Lung (tissue), 16 donors: ENCODE data around the gene DTYMK. TPM values are rescaled to one million over a fixed set of nuclear protein-coding genes. Genes with fewer than 3 reads are reported as not detected.
A peak's percentile ranks its signal among the peaks of the same experiment; 100 is the strongest.

Experiments
- ATAC-seq: fragments of 200-7000 bp; cut with Tn5 transposase; one replicate; pipeline ENCODE4 v1.9.1; 2020; ENCODE audit warnings: moderate number of reproducible peaks; ENCODE audit not compliant: insufficient read depth, low FRiP score
- DNase-seq, 3 donors: peaks; one replicate each; pipeline ENCODE4 v3.0.0-alpha.2; 2013 to 2017
- H3K27ac ChIP-seq, 2 donors: one replicate each; pipeline ENCODE4 v1.5.1; 2013; ENCODE audit warnings: mild to moderate bottlenecking in 2 of 2, moderate library complexity in 2 of 2, control low read depth in 1 of 2, inconsistent platforms in 1 of 2, low read depth in 1 of 2, low read length in 1 of 2
- H3K27me3 ChIP-seq, 3 donors: one replicate each; pipeline ENCODE4 v1.5.1; 2013; ENCODE audit warnings: low read length in 2 of 3; ENCODE audit not compliant: control insufficient read depth in 3 of 3, insufficient read depth in 3 of 3
- H3K36me3 ChIP-seq, 4 donors: one replicate each; pipeline ENCODE4 v1.5.1; 2013; ENCODE audit warnings: low read length in 4 of 4, mild to moderate bottlenecking in 1 of 4, moderate library complexity in 1 of 4; ENCODE audit not compliant: control insufficient read depth in 4 of 4, insufficient read depth in 4 of 4
- H3K4me1 ChIP-seq, 5 donors: one replicate each; pipeline ENCODE4 v1.5.1; 2013; ENCODE audit warnings: low read length in 5 of 5, mild to moderate bottlenecking in 2 of 5, moderate library complexity in 1 of 5; ENCODE audit not compliant: control insufficient read depth in 5 of 5, insufficient read depth in 5 of 5
- H3K4me3 ChIP-seq: one replicate; pipeline ENCODE4 v1.5.1; 2013; ENCODE audit warnings: mild to moderate bottlenecking, control low read depth, moderate library complexity
- H3K9ac ChIP-seq, 2 donors: one replicate each; pipeline ENCODE4 v1.5.1; 2013; ENCODE audit warnings: low read length in 2 of 2, control low read depth in 1 of 2; ENCODE audit not compliant: insufficient read depth in 1 of 2
- H3K9me3 ChIP-seq, 4 donors: one replicate each; pipeline ENCODE4 v1.5.1; 2013; ENCODE audit warnings: low read length in 3 of 4, mild to moderate bottlenecking in 1 of 4, moderate library complexity in 1 of 4; ENCODE audit not compliant: control insufficient read depth in 4 of 4, insufficient read depth in 3 of 4
- CTCF ChIP-seq: IDR thresholded peaks from 2 replicates; pipeline ENCODE4 v1.5.1; 2012; ENCODE audit warnings: mild to moderate bottlenecking; ENCODE audit errors: control extremely low read depth, extremely low read depth
- WGBS, 2 donors: extraction: QIAGEN DNeasy Blood & Tissue Kit; methylation state at CpG; one replicate each; pipeline ENCODE4 v1.1.7; 2013; 5-methylcytosine and 5-hydroxymethylcytosine counted together
- long read RNA-seq, 5 donors: transcript quantifications; one replicate each; lab custom pipeline, GENCODE V29; 2026
- polyA plus RNA-seq, 2 donors: library from polyadenylated mRNA; stranded (reverse); fragments of 200-250 nt; gene quantifications; one replicate each; pipeline ENCODE4 v1.2.1, GENCODE V29; 2013
- total RNA-seq, 2 donors: library from RNA; depleted of rRNA in 1 of 2; stranded (reverse); fragments of >200 nt in 1 of 2; gene quantifications; one replicate each; pipeline ENCODE4 v1.2.1, GENCODE V29; 2014 to 2021
- donor health status: control.
- donor health status: control.
- donor health status: Bipolar disorder and iron deficiency.
- donor health status: healthy.
- donor health status: DM: yes; HTN: yes; CAD: no.

DTYMK gene
- total RNA-seq (10 to 100 TPM; 17.4 to 24.3 TPM), polyA plus RNA-seq (10 to 100 TPM; 15.6 to 21.9 TPM)
- long read RNA-seq, donor 1, transcript DTYMK-201 (5 exons, 1,232 nt): major isoform, 25 of 48 reads
- long read RNA-seq, donor 1, partial matches to known transcripts: 18 of 48 reads
- long read RNA-seq, donor 1, other reads (novel, unspliced or antisense): 0 of 48 reads
- long read RNA-seq, donor 2, transcript DTYMK-201 (5 exons, 1,232 nt): major isoform, 16 of 28 reads
- long read RNA-seq, donor 2, partial matches to known transcripts: 5 of 28 reads
- long read RNA-seq, donor 2, other reads (novel, unspliced or antisense): 0 of 28 reads
- long read RNA-seq, donor 3, transcript DTYMK-201 (5 exons, 1,232 nt): major isoform, 8 of 8 reads
- long read RNA-seq, donor 3, partial matches to known transcripts: 0 of 8 reads
- long read RNA-seq, donor 3, other reads (novel, unspliced or antisense): 0 of 8 reads
- long read RNA-seq, donor 4, transcript DTYMK-201 (5 exons, 1,232 nt): major isoform, 15 of 30 reads
- long read RNA-seq, donor 4, partial matches to known transcripts: 12 of 30 reads
- long read RNA-seq, donor 4, other reads (novel, unspliced or antisense): 0 of 30 reads
- long read RNA-seq, donor 5, transcript DTYMK-206 (2 exons, 890 nt): minor isoform, 6 of 70 reads
- long read RNA-seq, donor 5, transcript DTYMK-202 (4 exons, 1,089 nt): minor isoform, 11 of 70 reads
- long read RNA-seq, donor 5, transcript DTYMK-201 (5 exons, 1,232 nt): major isoform, 30 of 70 reads
- long read RNA-seq, donor 5, partial matches to known transcripts: 23 of 70 reads
- long read RNA-seq, donor 5, other reads (novel, unspliced or antisense): 0 of 70 reads

GRCh38 chr2:241686650-241687425, at the start of gene DTYMK:
DTYMK (minus strand) TSS chr2:241686815; CDS start chr2:241686783, 32 bp downstream.
- peaks cover 8 to 19% (median 10%) of the 10 kb centered on the region in 5 donors for H3K4me1 ChIP-seq
- H3K4me3 ChIP-seq: peak within 1 kb of the TSS; percentile 99
- ATAC-seq: peak; percentile 98
- peaks cover 0 to 21% (median 15%) of the 10 kb centered on the region in 4 donors for H3K36me3 ChIP-seq
- 0% methylated on average over 81 to 102 of the region's 102 CpGs for WGBS, 2 donors
- no peaks in the 10 kb centered on the region for H3K9me3 ChIP-seq
- no peak for TF ChIP-seq CTCF
- H3K9ac ChIP-seq: peak within 1 kb of the TSS; percentile 37 to 71
- peak; percentile 97 to 98 (median 97) for DNase-seq
- peak within 1 kb of the TSS; percentile 93 to 98 for H3K27ac ChIP-seq
- no peaks in the 10 kb centered on the region for H3K27me3 ChIP-seq

- peaks cover 0 to 6% (median 2%) of the 10 kb centered on the region in 5 donors for H3K4me1 ChIP-seq
- H3K27ac ChIP-seq: no peak overlapping the region
- H3K36me3 ChIP-seq: peaks cover 0 to 2% (median 0%) of the 10 kb centered on the region in 4 donors
- ATAC-seq: no peak
- no peak for DNase-seq
- no peaks in the 10 kb centered on the region for H3K27me3 ChIP-seq
- 89% methylated on average over 3 of the region's 3 CpGs for WGBS, 2 donors
- no peaks in the 10 kb centered on the region for H3K9me3 ChIP-seq
- no peak overlapping the region for H3K4me3 ChIP-seq
- no peak for TF ChIP-seq CTCF
- no peak overlapping the region for H3K9ac ChIP-seq
Measured at GRCh38 chr2:241736111-241736510, 49.5 kb upstream of the DTYMK start.

- Histone ChIP-seq H3K4me1 (peaks cover 0 to 6% (median 0%) of the 10 kb centered on the region in 5 donors), H3K27ac (peak within 1 kb of the TSS; percentile 93 to 94), H3K36me3 (no peaks in the 10 kb centered on the region), H3K4me3 (peak within 1 kb of the TSS; percentile 92), H3K9me3 (no peaks in the 10 kb centered on the region), H3K27me3 (no peaks in the 10 kb centered on the region), H3K9ac (no peak within 1 kb of the TSS)
- peak; percentile 93 for ATAC-seq
- peak; percentile 90 to 93 (median 91) for DNase-seq
- TF ChIP-seq CTCF: no peak
- 0% methylated on average over 86 to 98 of the region's 98 CpGs for WGBS, 2 donors
Measured at GRCh38 chr2:241734467-241735208, 48.0 kb upstream of the DTYMK start, which contains the start of gene D2HGDH. D2HGDH (plus strand) TSS chr2:241734630; CDS start chr2:241735225, 595 bp downstream.
